GM12878 (cell line): Measurements from ENCODE around the gene STAG2. TPM values are rescaled to one million over a fixed set of nuclear protein-coding genes. Genes with fewer than 3 reads are reported as not detected.

ENCODE experiments used
- BMI1 ChIP-seq: fragments of 450-650 bp; IDR thresholded peaks from 2 replicates; pipeline ENCODE4 v1.6.1; 2016; ENCODE audit warnings: mild to moderate bottlenecking, moderate library complexity, borderline replicate concordance
- BRCA1 ChIP-seq: IDR thresholded peaks from 2 replicates; pipeline ENCODE4 v1.6.1; 2011; ENCODE audit warnings: low read depth, low read length, improper control_type of control experiment
- CBFB ChIP-seq: IDR thresholded peaks from 2 replicates; pipeline ENCODE4 v1.6.1; 2016; ENCODE audit warnings: antibody characterized with exemption, low read depth
- CEBPB ChIP-seq, 2 experiments: fragments of 150-350 bp in 1 of 2; IDR thresholded peaks; 2 replicates each; pipeline ENCODE4 v1.6.1; 2012 to 2014; ENCODE audit warnings: low read depth in 2 of 2, low read length in 2 of 2, borderline replicate concordance in 1 of 2, inconsistent platforms in 1 of 2
- CREM ChIP-seq: IDR thresholded peaks from 2 replicates; pipeline ENCODE4 v1.6.1; 2014; ENCODE audit warnings: antibody characterized with exemption, low read depth
- ESRRA ChIP-seq: IDR thresholded peaks from 2 replicates; pipeline ENCODE4 v1.6.1; 2012; ENCODE audit warnings: mild to moderate bottlenecking, low read length, improper control_type of control experiment
- EZH2 ChIP-seq: IDR thresholded peaks from 2 replicates; pipeline ENCODE4 v1.6.1; 2012; ENCODE audit warnings: low read depth, mild to moderate bottlenecking, control low read depth, inconsistent platforms, low read length, borderline replicate concordance; ENCODE audit not compliant: control insufficient read depth
- GATAD2B ChIP-seq: fragments of 450-650 bp; conservative IDR thresholded peaks from 2 replicates; pipeline ENCODE4 v1.6.1; 2017; ENCODE audit warnings: low read depth, mild to moderate bottlenecking, moderate library complexity
- IKZF1 ChIP-seq: fragments of 450-650 bp; conservative IDR thresholded peaks from 2 replicates; pipeline ENCODE4 v1.6.1; 2017; ENCODE audit warnings: antibody characterized with exemption, mild to moderate bottlenecking
- JUND ChIP-seq: IDR thresholded peaks from 2 replicates; pipeline ENCODE4 v1.6.1; 2012; ENCODE audit warnings: low read depth, mild to moderate bottlenecking, low read length, improper control_type of control experiment, moderate library complexity
- MEF2B ChIP-seq: fragments of 450-650 bp; IDR thresholded peaks from 2 replicates; pipeline ENCODE4 v1.6.1; 2018; ENCODE audit warnings: mild to moderate bottlenecking, moderate library complexity; ENCODE audit not compliant: partially characterized antibody, poor library complexity, severe bottlenecking
- NR2C1 ChIP-seq: fragments of 450-650 bp; IDR thresholded peaks from 2 replicates; pipeline ENCODE4 v1.6.1; 2017; ENCODE audit warnings: antibody characterized with exemption, mild to moderate bottlenecking, moderate library complexity
- PKNOX1 ChIP-seq: fragments of 450-650 bp; IDR thresholded peaks from 2 replicates; pipeline ENCODE4 v1.6.1; 2016; ENCODE audit warnings: mild to moderate bottlenecking
- POU2F2 ChIP-seq: IDR thresholded peaks from 3 replicates; pipeline ENCODE4 v1.6.1; 2011; ENCODE audit warnings: low read depth, mild to moderate bottlenecking, low read length, borderline replicate concordance
- SMAD5 ChIP-seq: IDR thresholded peaks from 2 replicates; pipeline ENCODE4 v1.6.1; 2016; ENCODE audit warnings: antibody characterized with exemption, low read depth
- SMC3 ChIP-seq: IDR thresholded peaks from 2 replicates; pipeline ENCODE4 v1.6.1; 2011; ENCODE audit warnings: low read length, improper control_type of control experiment, borderline replicate concordance
- TAF1 ChIP-seq: IDR thresholded peaks from 2 replicates; pipeline ENCODE4 v1.6.1; 2011; ENCODE audit warnings: mild to moderate bottlenecking, low read depth, low read length, borderline replicate concordance
- TARDBP ChIP-seq: IDR thresholded peaks from 2 replicates; pipeline ENCODE4 v1.6.1; 2016; ENCODE audit warnings: borderline replicate concordance
- TCF12 ChIP-seq: IDR thresholded peaks from 2 replicates; pipeline ENCODE4 v1.6.1; 2011; ENCODE audit warnings: low read depth, mild to moderate bottlenecking, low read length
- ZNF217 ChIP-seq: fragments of 450-650 bp; IDR thresholded peaks from 2 replicates; pipeline ENCODE4 v1.6.1; 2017; ENCODE audit warnings: antibody characterized with exemption, mild to moderate bottlenecking
- polyA plus RNA-seq, 11 experiments: library from polyadenylated mRNA; depleted of rRNA in 4 of 11; unstranded in 6 of 11; stranded (reverse) in 5 of 11; fragments of >200 nt; fragmentation: Nextera tagmentation in 4 of 11; fragmentation: Illumina TruSeq in 1 of 11; extraction: Ambion mirVana in 4 of 11; extraction: Trizol in 1 of 11; gene quantifications; 1 replicate in 1 of 11; 2 replicates in 10 of 11; pipeline versions ENCODE4 v1.2.1 to v1.2.3, GENCODE V29; 2011 to 2016; ENCODE audit warnings: inconsistent platforms in 2 of 11, missing spikeins in 2 of 11, low read depth in 1 of 11
- total RNA-seq, 4 experiments: library from RNA; depleted of rRNA in 3 of 4; stranded (reverse); fragments of >200 nt in 3 of 4; fragmentation: Illumina TruSeq in 1 of 4; extraction: Trizol in 1 of 4; gene quantifications; 2 replicates each; pipeline versions ENCODE4 v1.2.1 to v1.2.3, GENCODE V29; 2013 to 2021
- TF ChIP-seq, protein P1 (sequence below): fragments of 450-650 bp; IDR thresholded peaks from 2 replicates; pipeline ENCODE4 v1.6.1; 2017; ENCODE audit warnings: antibody characterized with exemption, mild to moderate bottlenecking, moderate library complexity
- TF ChIP-seq, protein P2 (sequence below): fragments of 450-650 bp; IDR thresholded peaks from 2 replicates; pipeline ENCODE4 v1.6.1; 2016; ENCODE audit warnings: mild to moderate bottlenecking

The STAG2 gene
- total and polyA plus RNA-seq, 10 of the 15 experiments (the other 5 are each of a cell fraction or from before 2014, with no cell fraction given), result 26.9 to 84.2 (median 46.7) TPM

GRCh38 chrX:123961268-123962005 is at the start of gene STAG2 (continued):
- TF ChIP-seq NR2C1 (0 out of 2 replicates have a peak, but pooled peaks have one; percentile 22), ZNF217 (no peak), BMI1 (no peak), TAF1 (peak; percentile 52; the same call in 1 of the 2 replicates), SMC3 (no peak), GATAD2B (0 out of 2 replicates have a peak, but pooled peaks have one; percentile 28), POU2F2 (no peak), JUND (no peak), EZH2 (no peak), IKZF1 (peak; percentile 41; the same call in 1 of the 2 replicates), CBFB (no peak), CEBPB (IDR thresholded peaks at IDR 0.05; ENCODE audit: borderline replicate concordance in 1 of 2, low read depth in 2 of 2, low read length in 2 of 2) (no peak), ESRRA (no peak), CREM (no peak), MEF2B (peak; percentile 42), BRCA1 (no peak), TARDBP (0 out of 2 replicates have a peak, but pooled peaks have one; percentile 30), SMAD5 (no peak), PKNOX1 (no peak), TCF12 (peak; percentile 20; the same call in 1 of the 2 replicates)
- TF ChIP-seq, protein P1, sequence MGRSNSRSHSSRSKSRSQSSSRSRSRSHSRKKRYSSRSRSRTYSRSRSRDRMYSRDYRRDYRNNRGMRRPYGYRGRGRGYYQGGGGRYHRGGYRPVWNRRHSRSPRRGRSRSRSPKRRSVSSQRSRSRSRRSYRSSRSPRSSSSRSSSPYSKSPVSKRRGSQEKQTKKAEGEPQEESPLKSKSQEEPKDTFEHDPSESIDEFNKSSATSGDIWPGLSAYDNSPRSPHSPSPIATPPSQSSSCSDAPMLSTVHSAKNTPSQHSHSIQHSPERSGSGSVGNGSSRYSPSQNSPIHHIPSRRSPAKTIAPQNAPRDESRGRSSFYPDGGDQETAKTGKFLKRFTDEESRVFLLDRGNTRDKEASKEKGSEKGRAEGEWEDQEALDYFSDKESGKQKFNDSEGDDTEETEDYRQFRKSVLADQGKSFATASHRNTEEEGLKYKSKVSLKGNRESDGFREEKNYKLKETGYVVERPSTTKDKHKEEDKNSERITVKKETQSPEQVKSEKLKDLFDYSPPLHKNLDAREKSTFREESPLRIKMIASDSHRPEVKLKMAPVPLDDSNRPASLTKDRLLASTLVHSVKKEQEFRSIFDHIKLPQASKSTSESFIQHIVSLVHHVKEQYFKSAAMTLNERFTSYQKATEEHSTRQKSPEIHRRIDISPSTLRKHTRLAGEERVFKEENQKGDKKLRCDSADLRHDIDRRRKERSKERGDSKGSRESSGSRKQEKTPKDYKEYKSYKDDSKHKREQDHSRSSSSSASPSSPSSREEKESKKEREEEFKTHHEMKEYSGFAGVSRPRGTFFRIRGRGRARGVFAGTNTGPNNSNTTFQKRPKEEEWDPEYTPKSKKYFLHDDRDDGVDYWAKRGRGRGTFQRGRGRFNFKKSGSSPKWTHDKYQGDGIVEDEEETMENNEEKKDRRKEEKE, result no peak
- TF ChIP-seq, protein P2, sequence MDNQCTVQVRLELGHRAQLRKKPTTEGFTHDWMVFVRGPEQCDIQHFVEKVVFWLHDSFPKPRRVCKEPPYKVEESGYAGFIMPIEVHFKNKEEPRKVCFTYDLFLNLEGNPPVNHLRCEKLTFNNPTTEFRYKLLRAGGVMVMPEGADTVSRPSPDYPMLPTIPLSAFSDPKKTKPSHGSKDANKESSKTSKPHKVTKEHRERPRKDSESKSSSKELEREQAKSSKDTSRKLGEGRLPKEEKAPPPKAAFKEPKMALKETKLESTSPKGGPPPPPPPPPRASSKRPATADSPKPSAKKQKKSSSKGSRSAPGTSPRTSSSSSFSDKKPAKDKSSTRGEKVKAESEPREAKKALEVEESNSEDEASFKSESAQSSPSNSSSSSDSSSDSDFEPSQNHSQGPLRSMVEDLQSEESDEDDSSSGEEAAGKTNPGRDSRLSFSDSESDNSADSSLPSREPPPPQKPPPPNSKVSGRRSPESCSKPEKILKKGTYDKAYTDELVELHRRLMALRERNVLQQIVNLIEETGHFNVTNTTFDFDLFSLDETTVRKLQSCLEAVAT, result 0 out of 2 replicates have a peak, but pooled peaks have one; percentile 15
